Bronchial epithelial cell (primary cell): ENCODE data around the gene EGFL7. TPM values are rescaled to one million over a fixed set of nuclear protein-coding genes. Genes with fewer than 3 reads are reported as not detected.

Experiments
- DNase-seq: peaks from one replicate; pipeline ENCODE4 v3.0.0-alpha.2; 2010; ENCODE audit warnings: low read depth
- FAIRE-seq: peaks from 2 replicates; lab custom pipeline; 2011; peaks lifted over from hg19 to GRCh38; lab: Jason Lieb, UNC
- H3K27me3 ChIP-seq: 2 replicates; pipeline ENCODE4 v1.5.1; 2011; ENCODE audit warnings: low read length; ENCODE audit not compliant: control insufficient read depth, insufficient read depth
- H3K36me3 ChIP-seq: 2 replicates; pipeline ENCODE4 v1.5.1; 2011; ENCODE audit warnings: low read length; ENCODE audit not compliant: control insufficient read depth, insufficient read depth
- H3K4me3 ChIP-seq: 2 replicates; pipeline ENCODE4 v1.5.1; 2011; ENCODE audit warnings: mild to moderate bottlenecking, low read depth, low read length, control low read depth
- total RNA-seq: library from RNA; depleted of rRNA; stranded (reverse); fragments of >200 nt; gene quantifications from 2 replicates; pipeline ENCODE4 v1.2.1, GENCODE V29; 2014
- TF ChIP-seq, protein P1 (sequence below): IDR thresholded peaks from 2 replicates; pipeline ENCODE4 v1.5.1; 2011; ENCODE audit warnings: mild to moderate bottlenecking, moderate library complexity, low read length, control low read depth, inconsistent platforms; ENCODE audit not compliant: insufficient read depth, severe bottlenecking

The EGFL7 gene
- total RNA-seq, 1 donor from 2014 or later, result 11.8 TPM

- no peak for DNase-seq
- H3K36me3 ChIP-seq, result no peaks in the 10 kb centered on the region
- TF ChIP-seq, protein P1, sequence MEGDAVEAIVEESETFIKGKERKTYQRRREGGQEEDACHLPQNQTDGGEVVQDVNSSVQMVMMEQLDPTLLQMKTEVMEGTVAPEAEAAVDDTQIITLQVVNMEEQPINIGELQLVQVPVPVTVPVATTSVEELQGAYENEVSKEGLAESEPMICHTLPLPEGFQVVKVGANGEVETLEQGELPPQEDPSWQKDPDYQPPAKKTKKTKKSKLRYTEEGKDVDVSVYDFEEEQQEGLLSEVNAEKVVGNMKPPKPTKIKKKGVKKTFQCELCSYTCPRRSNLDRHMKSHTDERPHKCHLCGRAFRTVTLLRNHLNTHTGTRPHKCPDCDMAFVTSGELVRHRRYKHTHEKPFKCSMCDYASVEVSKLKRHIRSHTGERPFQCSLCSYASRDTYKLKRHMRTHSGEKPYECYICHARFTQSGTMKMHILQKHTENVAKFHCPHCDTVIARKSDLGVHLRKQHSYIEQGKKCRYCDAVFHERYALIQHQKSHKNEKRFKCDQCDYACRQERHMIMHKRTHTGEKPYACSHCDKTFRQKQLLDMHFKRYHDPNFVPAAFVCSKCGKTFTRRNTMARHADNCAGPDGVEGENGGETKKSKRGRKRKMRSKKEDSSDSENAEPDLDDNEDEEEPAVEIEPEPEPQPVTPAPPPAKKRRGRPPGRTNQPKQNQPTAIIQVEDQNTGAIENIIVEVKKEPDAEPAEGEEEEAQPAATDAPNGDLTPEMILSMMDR, result no peak
- H3K27me3 ChIP-seq, result peaks cover 2% of the 10 kb centered on the region
- H3K4me3 ChIP-seq, result no peak overlapping the region
- FAIRE-seq, result no peak
Measured at GRCh38 chr9:136657974-136658848, 4.5 kb upstream of the EGFL7 start.

DNA sequence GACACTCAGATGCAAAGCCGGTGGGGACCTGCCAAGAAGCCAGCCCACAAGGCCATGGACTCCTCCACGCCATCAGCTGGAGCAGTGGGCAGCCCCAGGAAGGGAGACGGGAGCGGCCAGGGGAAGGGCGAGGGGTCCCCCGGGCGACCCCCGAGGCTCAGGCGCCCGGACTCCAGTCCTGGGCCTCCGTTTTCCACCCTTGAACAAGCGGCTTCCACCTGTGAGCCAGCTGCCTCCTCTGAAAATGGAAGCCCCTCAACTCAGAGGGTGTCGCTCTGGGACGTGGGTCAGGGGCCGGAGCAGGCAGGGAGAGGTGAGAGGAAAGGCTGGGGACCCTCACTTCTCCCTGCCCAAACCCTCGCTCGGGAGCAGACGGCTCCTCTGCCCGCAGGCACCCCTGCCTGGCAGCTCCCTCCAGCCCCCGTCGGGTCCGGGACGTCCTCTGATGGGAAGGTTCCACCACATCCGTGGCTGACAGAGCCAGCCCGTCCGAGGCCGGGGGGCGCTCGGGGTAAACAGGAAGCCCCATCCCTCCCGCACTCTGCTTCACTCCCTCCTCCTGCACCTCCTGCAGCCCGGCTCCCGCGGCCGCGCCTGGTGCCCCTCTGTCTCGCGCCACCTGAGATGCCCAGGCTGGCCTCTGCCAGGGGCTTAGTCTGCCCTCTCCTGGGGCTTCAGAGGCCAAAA, 3.7 kb upstream of the EGFL7 start:
- Histone ChIP-seq H3K27me3 (peaks cover 2% of the 10 kb centered on the region), H3K36me3 (no peaks in the 10 kb centered on the region), H3K4me3 (no peak overlapping the region)
- DNase-seq (no peak), FAIRE-seq (no peak)
- TF ChIP-seq, protein P1, result no peak

- Histone ChIP-seq H3K4me3 (no peak overlapping the region), H3K36me3 (no peaks in the 10 kb centered on the region), H3K27me3 (peaks cover 2% of the 10 kb centered on the region)
- FAIRE-seq, result no peak
- DNase-seq, result no peak
- TF ChIP-seq, protein P1, result no peak
Measured at GRCh38 chr9:136659861-136660784, 2.6 kb upstream of the EGFL7 start.

DNA sequence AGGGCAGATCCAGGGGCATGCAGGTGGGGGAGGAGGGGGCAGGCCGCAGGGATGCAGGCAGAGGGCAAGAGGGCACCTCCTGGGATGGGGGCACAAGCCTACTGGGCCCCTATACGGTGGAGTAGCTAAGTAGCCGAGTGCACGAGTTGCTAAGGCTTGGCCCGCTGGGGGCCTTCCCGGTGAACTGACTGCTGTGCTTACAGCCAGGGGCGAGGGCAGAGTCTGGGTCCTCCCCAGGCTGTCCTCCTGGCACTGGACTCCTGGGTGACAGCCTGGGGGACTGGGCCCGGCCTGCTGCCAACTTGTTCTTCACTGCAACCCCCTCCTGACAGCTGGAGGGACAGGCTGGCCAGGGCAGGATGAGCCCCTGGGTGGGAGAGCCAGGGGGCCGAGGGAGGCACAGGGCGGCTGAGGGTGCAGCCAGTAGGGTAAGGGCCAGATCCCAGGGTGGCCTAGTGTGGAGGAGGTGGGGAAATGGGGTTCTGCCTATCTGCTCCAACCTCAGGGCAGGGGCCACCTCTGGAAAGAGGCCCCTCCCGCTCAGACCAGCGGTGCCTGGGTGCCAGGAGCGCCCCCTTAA, 1.7 kb upstream of the EGFL7 start:
- no peaks in the 10 kb centered on the region for H3K36me3 ChIP-seq
- peaks cover 2% of the 10 kb centered on the region for H3K27me3 ChIP-seq
- no peak for DNase-seq
- TF ChIP-seq, protein P1, result no peak
- no peak overlapping the region for H3K4me3 ChIP-seq
- FAIRE-seq, result no peak

DNA sequence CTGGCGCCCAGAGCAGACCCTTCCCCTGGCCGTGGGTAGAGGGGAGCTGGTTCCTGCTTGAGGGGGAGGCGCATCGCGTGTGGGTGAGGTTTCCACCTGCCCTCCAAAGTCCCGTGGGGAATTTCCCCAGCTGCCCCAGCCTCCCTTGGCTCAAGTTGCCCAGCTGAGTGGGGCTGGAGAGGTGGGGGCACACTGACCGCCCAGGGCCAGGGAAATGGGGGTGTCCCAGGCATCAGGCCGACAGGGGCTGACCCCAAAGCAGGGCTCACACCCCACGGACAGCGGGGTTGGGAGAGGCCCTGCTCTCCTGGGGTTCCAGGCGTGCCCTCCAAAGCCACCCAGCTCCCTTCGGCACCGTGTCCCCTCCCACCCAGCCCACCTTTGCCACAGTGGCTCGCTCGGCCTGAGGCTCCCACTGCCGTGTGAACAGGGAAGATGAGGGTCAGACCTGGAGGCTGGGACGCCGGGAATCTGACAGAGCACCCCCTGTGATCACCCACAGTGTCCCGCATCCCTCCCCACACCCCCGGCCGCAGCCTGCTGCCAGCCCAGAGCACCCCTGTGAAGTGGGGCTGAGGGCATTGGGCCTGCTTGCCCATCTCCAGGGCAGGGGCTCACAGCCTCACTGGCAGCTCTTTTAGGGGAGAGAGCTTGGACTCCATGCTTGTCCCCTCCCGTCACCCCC, 933 bp upstream of the EGFL7 start:
- DNase-seq (no peak), FAIRE-seq (no peak)
- peaks cover 2% of the 10 kb centered on the region for H3K27me3 ChIP-seq
- TF ChIP-seq, protein P1, result no peak
- H3K4me3 ChIP-seq, result no peak overlapping the region
- no peaks in the 10 kb centered on the region for H3K36me3 ChIP-seq
